Keratinocyte (primary cell): ENCODE measurements around the gene SERPINA10. TPM values are rescaled to one million over a fixed set of nuclear protein-coding genes. Genes with fewer than 3 reads are reported as not detected.

Experiments used
- DNase-seq: peaks from one replicate; pipeline ENCODE4 v3.0.0-alpha.2; 2011; ENCODE audit warnings: low read depth, missing footprints, low spot score
- FAIRE-seq: peaks from 2 replicates; lab custom pipeline; 2011; peaks lifted over from hg19 to GRCh38; lab: Jason Lieb, UNC
- H2AFZ ChIP-seq: 2 replicates; pipeline ENCODE4 v1.6.0; 2012; ENCODE audit warnings: low read length, control low read depth, inconsistent platforms; ENCODE audit not compliant: control insufficient read depth
- H3K27ac ChIP-seq: 2 replicates; pipeline ENCODE4 v1.5.1; 2011; ENCODE audit warnings: low read length; ENCODE audit not compliant: control insufficient read depth, insufficient read depth
- H3K27me3 ChIP-seq: 3 replicates; pipeline ENCODE4 v1.6.0; 2011; ENCODE audit warnings: low read length; ENCODE audit not compliant: control insufficient read depth, insufficient read depth; ENCODE audit errors: extremely low read depth
- H3K36me3 ChIP-seq, 2 experiments: 2 replicates in 1 of 2; 3 replicates in 1 of 2; pipeline ENCODE4 v1.5.1; 2011; ENCODE audit warnings: low read length in 2 of 2, mild to moderate bottlenecking in 1 of 2; ENCODE audit not compliant: control insufficient read depth in 2 of 2, insufficient read depth in 2 of 2; ENCODE audit errors: extremely low read depth in 1 of 2
- H3K4me1 ChIP-seq: 3 replicates; pipeline ENCODE4 v1.5.1; 2011; ENCODE audit warnings: low read length; ENCODE audit not compliant: control insufficient read depth, insufficient read depth; ENCODE audit errors: extremely low read depth
- H3K4me2 ChIP-seq: 3 replicates; pipeline ENCODE4 v1.6.0; 2011; ENCODE audit warnings: low read depth, low read length; ENCODE audit not compliant: control insufficient read depth, insufficient read depth; ENCODE audit errors: extremely low read depth
- H3K4me3 ChIP-seq, 3 experiments: fragments of 200-600 bp in 1 of 3; sonication (generic) in 1 of 3; 2 replicates in 2 of 3; 3 replicates in 1 of 3; pipeline ENCODE4 v1.5.1; 2011 to 2016; ENCODE audit warnings: low read length in 3 of 3, mild to moderate bottlenecking in 3 of 3, control low read depth in 2 of 3, inconsistent platforms in 1 of 3, low read depth in 1 of 3, mixed read lengths in 1 of 3, mixed run types in 1 of 3, moderate library complexity in 1 of 3; ENCODE audit not compliant: control insufficient read depth in 2 of 3, insufficient read depth in 2 of 3; ENCODE audit errors: extremely low read depth in 1 of 3
- H3K79me2 ChIP-seq: 2 replicates; pipeline ENCODE4 v1.6.0; 2012; ENCODE audit warnings: low read length; ENCODE audit not compliant: control insufficient read depth, insufficient read depth
- H3K9ac ChIP-seq: 3 replicates; pipeline ENCODE4 v1.6.0; 2011; ENCODE audit warnings: low read length; ENCODE audit not compliant: control insufficient read depth, insufficient read depth; ENCODE audit errors: extremely low read depth
- H3K9me1 ChIP-seq: 3 replicates; pipeline ENCODE4 v1.6.0; 2011; ENCODE audit warnings: low read length; ENCODE audit not compliant: control insufficient read depth, insufficient read depth; ENCODE audit errors: extremely low read depth
- H3K9me3 ChIP-seq: 2 replicates; pipeline ENCODE4 v1.5.1; 2012; ENCODE audit warnings: low read depth, low read length; ENCODE audit not compliant: control insufficient read depth
- H4K20me1 ChIP-seq: 3 replicates; pipeline ENCODE4 v1.6.0; 2011; ENCODE audit warnings: low read length; ENCODE audit not compliant: control insufficient read depth, insufficient read depth; ENCODE audit errors: extremely low read depth
- CTCF ChIP-seq, 3 experiments: IDR thresholded peaks in 1 of 3; conservative IDR thresholded peaks in 1 of 3; optimal IDR thresholded peaks in 1 of 3; 2 replicates in 2 of 3; 3 replicates in 1 of 3; pipeline versions ENCODE3 to v1.5.1; 2011; ENCODE audit warnings: low read length in 3 of 3, mild to moderate bottlenecking in 3 of 3, moderate library complexity in 2 of 3, control low read depth in 1 of 3, inconsistent platforms in 1 of 3; ENCODE audit not compliant: insufficient read depth in 2 of 3; ENCODE audit errors: extremely low read depth in 1 of 3
- EZH2 ChIP-seq: IDR thresholded peaks from one replicate; pipeline ENCODE4 v1.6.1; 2012; ENCODE audit warnings: inconsistent platforms, mild to moderate bottlenecking, low read length, moderate library complexity
- dilution Hi-C: fragments of 300-500 bp; cut with MboI; formaldehyde crosslinking; loops from one replicate; pipeline ENCODE4 v1.7.0; 2020; ENCODE audit warnings: low sequenced_read_pairs; ENCODE audit not compliant: extremely low pct_ligation_motif_present
- polyA plus RNA-seq, 5 experiments: library from polyadenylated mRNA; depleted of rRNA in 3 of 5; stranded (reverse) in 3 of 5; stranded (forward) in 1 of 5; unstranded in 1 of 5; fragments of >200 nt; gene quantifications; 1 replicate in 1 of 5; 2 replicates in 3 of 5; 3 replicates in 1 of 5; pipeline versions ENCODE4 v1.2.1 to v1.2.3, GENCODE V29; 2011 to 2012; ENCODE audit warnings: missing spikeins in 2 of 5, low read depth in 1 of 5, low replicate concordance in 1 of 5

The SERPINA10 gene
- polyA plus RNA-seq, 1 donor (not counting 4 experiments of a cell fraction or from before 2014, with no cell fraction given): not detected

- DNase-seq (no peak), FAIRE-seq (no peak)
- dilution Hi-C loops: no loop called here
- Histone ChIP-seq H3K9me1 (no peaks in the 10 kb centered on the region), H3K36me3 (peaks cover 0 to 8% of the 10 kb centered on the region in 2 experiments), H2AFZ (no peak overlapping the region), H3K27me3 (no peaks in the 10 kb centered on the region), H3K4me3 (no peak overlapping the region), H4K20me1 (no peaks in the 10 kb centered on the region), H3K79me2 (no peaks in the 10 kb centered on the region), H3K27ac (no peak overlapping the region), H3K4me2 (no peak overlapping the region), H3K9me3 (no peaks in the 10 kb centered on the region), H3K9ac (no peak overlapping the region), H3K4me1 (no peaks in the 10 kb centered on the region)
- TF ChIP-seq CTCF (optimal IDR thresholded peaks at IDR 0.05 in 1 of 3, IDR thresholded peaks at IDR 0.05 in 1 of 3, conservative IDR thresholded peaks at IDR 0.05 in 1 of 3; ENCODE audit: extremely low read depth in 1 of 3, insufficient read depth in 2 of 3, low read length in 3 of 3) (no peak), EZH2 (no peak)
Measured at GRCh38 chr14:94237046-94237445, 56.0 kb downstream of the SERPINA10 start.

Other genes starting within 250 kb of the SERPINA10 start
- 171 to 179 TPM (median 172 TPM) in 3 replicates for gene DDX24, start 212.1 kb downstream of the SERPINA10 start, polyA plus RNA-seq
- 17.4 to 25.0 TPM (median 18.9 TPM) in 3 replicates for gene IFI27L1, start 212.0 kb downstream of the SERPINA10 start, polyA plus RNA-seq
- 1,132 to 3,594 TPM (median 2,783 TPM) in 3 replicates for gene IFI27, start 182.5 kb downstream of the SERPINA10 start, polyA plus RNA-seq
- gene IFI27L2, start 163.7 kb downstream of the SERPINA10 start, polyA plus RNA-seq: 67.5 to 179 TPM (median 82.2 TPM) in 3 replicates
- 8.1 to 9.0 TPM (median 8.9 TPM) in 3 replicates for gene PPP4R4, start 118.9 kb downstream of the SERPINA10 start, polyA plus RNA-seq
- 0.18 TPM in 1 of 3 replicates, not detected in the others for gene SERPINA6, start 30.1 kb upstream of the SERPINA10 start, polyA plus RNA-seq
- gene SERPINA2, start 73.4 kb upstream of the SERPINA10 start, polyA plus RNA-seq: not detected in 3 replicates
- 0.48 to 0.71 TPM (median 0.52 TPM) in 3 replicates for gene SERPINA1, start 95.3 kb upstream of the SERPINA10 start, polyA plus RNA-seq
- gene SERPINA11, start 159.5 kb upstream of the SERPINA10 start, polyA plus RNA-seq: not detected in 3 replicates
- 0.05 TPM in 1 of 3 replicates, not detected in the others for gene SERPINA9, start 182.9 kb upstream of the SERPINA10 start, polyA plus RNA-seq
- 0.04 to 0.26 TPM (median 0.07 TPM) in 3 replicates for gene SERPINA12, start 216.2 kb upstream of the SERPINA10 start, polyA plus RNA-seq